OCI-LY7 (cell line): Measurements from ENCODE around the gene SIGLEC7.

Source experiments
- EZH2phosphoT487 ChIP-seq: fragments of 200-600 bp; sonication (generic); IDR thresholded peaks from 2 replicates; pipeline ENCODE4 v1.6.1; 2018; ENCODE audit warnings: low read depth, borderline replicate concordance, mild to moderate bottlenecking, mixed run types, antibody characterized with exemption, low read length, moderate library complexity, mixed read lengths
- TF ChIP-seq, protein P1 (sequence below): fragments of 200-600 bp; sonication (generic); conservative IDR thresholded peaks from 2 replicates; pipeline ENCODE4 v1.5.1; 2014; ENCODE audit warnings: mild to moderate bottlenecking, antibody characterized with exemption, low read length, moderate library complexity, mixed read lengths

DNA sequence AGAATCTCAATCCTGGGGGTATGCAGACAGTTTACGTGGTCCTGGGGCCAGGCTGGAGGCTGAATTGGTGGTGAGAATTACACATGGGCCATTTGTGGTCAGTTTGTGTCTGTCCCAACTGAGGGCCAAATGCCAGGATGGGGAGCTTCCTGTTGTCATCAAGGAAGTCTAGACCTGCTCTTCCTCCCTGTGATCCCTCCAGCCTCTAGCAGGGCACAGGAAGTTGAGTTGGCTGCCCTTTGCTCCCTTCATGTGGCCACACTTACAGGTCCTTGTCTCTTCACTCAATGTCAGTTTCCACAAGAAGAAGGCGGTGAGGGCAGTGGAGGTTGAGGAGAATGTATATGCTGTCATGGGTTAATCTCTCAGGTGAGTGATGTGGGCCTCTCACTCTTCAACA lies 30.1 kb downstream of the SIGLEC7 start:
- TF ChIP-seq, protein P1, sequence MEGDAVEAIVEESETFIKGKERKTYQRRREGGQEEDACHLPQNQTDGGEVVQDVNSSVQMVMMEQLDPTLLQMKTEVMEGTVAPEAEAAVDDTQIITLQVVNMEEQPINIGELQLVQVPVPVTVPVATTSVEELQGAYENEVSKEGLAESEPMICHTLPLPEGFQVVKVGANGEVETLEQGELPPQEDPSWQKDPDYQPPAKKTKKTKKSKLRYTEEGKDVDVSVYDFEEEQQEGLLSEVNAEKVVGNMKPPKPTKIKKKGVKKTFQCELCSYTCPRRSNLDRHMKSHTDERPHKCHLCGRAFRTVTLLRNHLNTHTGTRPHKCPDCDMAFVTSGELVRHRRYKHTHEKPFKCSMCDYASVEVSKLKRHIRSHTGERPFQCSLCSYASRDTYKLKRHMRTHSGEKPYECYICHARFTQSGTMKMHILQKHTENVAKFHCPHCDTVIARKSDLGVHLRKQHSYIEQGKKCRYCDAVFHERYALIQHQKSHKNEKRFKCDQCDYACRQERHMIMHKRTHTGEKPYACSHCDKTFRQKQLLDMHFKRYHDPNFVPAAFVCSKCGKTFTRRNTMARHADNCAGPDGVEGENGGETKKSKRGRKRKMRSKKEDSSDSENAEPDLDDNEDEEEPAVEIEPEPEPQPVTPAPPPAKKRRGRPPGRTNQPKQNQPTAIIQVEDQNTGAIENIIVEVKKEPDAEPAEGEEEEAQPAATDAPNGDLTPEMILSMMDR: no peak
- TF ChIP-seq EZH2phosphoT487: no peak
